PC-3 (cell line): Measurements from ENCODE around the gene FOXO1.

Source experiments
- CTCF ChIP-seq: fragments of 300-600 bp; sonication (generic); conservative IDR thresholded peaks from 2 replicates; pipeline ENCODE4 v1.5.1; 2017; ENCODE audit warnings: antibody characterized with exemption, low read depth, mild to moderate bottlenecking, low read length
- EZH2phosphoT487 ChIP-seq: fragments of 300-600 bp; sonication (generic); IDR thresholded peaks from 2 replicates; pipeline ENCODE4 v1.6.1; 2018; ENCODE audit warnings: mild to moderate bottlenecking, antibody characterized with exemption, low read length, borderline replicate concordance

DNA sequence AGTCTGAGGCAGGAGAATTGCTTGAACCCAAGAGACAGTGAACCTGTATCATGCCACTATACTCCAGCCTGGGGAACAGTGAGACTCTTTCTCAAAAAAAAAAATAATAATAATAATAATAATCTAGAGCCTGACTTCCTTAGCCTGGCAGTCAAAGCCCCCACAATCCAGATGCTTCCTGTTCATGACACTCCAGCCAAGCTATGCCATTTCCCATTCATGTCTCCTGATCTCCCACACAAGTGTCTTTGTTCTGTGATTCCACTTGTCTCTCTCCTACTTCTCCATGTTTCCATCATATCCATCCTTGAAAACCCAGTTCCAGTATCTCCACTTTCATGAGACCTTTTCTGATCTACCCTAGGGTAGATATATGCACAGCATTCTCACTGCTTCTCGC is 150.7 kb downstream of the FOXO1 start:
- no peak for TF ChIP-seq CTCF
- no peak for TF ChIP-seq EZH2phosphoT487
